ENCODE data around the gene TYW1B.
"Not testable (repeated sequence)": the region's sequence is repeated elsewhere in the genome, so short reads cannot be mapped to it uniquely, and the experiment has no call there.

TYW1B gene

DNA sequence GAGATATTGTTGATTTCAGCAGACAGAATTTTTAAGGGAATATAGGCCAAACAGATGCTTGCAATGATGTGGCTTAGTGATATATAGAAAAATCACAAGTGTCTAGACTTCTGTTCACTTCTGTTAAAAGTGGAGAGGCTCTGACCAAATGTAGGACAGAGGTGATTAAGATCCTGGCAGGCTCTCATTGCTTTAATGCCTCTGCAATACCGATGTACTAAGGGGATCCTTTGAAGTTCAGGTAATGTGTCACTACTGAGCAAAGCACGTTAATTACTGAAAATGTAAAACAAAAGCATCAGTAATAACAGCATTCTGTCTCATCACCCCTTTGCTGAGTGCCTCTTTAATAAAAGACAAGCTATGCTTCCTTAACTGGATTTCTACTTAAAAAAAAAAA, 131.4 kb downstream of the TYW1B start:
- DNase-seq, result not testable (repeated sequence)

DNA sequence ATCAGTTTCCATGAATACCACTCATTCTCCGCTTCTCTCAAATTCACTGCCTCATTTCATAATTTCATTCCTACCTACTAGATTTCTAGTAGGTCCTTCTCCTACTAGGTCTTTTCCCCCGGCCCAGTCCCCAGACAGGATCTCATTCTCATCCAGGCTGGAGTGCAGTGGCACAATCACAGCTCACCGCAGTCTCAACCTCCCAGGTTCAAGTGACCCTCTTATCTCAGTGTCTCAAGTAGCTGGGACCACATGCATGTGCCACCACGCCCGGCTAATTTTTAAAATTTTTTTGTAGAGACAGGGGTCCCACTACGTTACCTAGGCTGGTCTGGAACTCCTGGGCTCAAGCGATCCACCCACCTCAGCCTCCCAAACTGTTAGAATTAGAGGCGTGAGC, 132.5 kb downstream of the TYW1B start:
- not testable (repeated sequence) for DNase-seq

DNA sequence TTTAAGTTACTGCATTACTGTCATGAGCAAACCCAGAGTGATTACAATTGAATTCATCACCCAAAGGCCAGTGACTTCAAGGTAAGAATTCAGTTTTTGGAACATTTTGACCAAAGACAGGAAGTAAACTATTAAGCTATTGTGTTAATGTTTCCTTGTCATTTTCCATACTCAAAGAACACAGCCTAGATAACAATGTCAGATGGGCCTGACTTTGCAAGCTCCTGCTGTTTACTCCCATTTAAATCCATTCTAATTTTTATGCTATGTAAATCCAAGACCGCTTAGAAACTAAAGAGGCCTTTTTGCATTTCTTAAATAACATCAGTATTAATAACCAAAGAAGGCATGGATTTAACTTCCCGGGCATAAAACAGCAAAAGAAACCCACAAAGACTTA, 136.6 kb downstream of the TYW1B start:
- not testable (repeated sequence) for DNase-seq

DNA sequence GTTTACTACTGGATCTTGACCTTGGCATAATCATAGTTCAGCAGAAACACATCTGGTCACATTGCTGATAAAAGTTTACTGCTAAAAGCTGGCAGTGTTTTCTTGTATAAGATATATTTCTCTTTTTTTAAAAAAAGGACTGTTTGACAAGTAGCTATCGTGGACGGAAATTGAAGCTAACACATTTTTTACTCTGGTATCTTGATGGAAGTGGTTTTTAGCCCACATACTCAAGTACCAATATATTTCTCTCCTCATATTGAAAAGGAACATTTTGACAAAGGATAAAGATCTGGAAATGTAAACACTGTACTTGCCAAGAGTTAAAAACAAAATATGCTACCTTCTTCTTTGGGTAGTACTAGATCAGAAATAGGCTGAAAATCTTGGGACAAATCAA, 137.8 kb downstream of the TYW1B start:
- DNase-seq, result not testable (repeated sequence)

DNA sequence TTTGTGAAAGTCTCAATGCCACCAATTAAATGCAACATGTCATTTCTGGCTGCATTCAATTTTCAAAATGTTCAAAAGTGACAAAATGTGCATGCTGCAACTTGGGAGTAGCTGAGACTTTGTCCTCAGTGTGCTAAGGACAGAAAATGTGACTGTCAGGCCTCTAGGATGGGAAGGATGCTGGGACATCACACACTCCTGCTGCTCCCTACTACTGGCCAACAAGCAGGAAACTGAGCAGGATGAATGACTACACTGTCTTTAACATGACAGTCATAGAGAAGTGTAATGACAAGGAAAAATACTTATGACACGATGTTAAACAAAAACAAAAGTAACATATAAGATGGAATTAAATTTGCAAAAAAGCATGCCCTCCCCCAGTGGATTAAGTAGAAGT, 138.7 kb downstream of the TYW1B start:
- DNase-seq, result not testable (repeated sequence)

DNA sequence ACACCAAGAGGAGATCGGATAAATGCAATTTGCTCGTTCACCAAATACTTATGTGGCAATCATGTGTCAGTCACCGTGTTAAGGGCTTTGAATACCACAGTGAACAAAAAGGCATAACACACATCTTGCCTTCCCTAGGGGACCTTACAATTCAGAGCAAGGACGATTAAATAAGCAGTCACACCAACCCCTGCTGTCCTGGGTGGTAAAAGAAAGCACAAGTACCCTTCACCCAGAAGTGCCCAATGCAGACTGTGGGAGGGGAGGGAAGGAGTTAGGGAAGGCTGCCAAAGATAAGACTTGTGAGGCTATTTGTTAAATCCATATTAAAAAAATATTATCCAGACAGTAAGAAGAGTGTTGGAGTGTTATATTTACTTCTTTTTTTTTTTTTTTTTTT, 146.8 kb downstream of the TYW1B start:
- not testable (repeated sequence) for DNase-seq

DNA sequence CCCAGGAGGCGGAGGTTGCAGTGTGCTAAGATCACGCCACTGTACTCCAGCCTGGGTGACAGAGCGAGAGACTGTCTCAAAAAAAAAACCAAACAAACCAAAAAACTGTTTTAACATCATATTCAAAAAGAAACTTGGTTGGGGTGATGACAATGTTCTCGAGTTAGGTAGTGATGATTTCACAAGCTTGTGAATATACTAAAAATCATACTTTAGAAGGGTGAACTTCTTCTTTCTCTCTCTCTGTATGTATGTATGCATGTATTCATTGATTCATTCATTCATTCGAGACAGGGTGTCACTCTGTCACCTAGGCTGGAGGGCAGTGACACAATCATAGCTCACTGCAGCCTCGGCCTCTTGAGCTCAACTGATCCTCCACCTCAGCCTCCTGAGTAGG, 151.1 kb downstream of the TYW1B start:
- not testable (repeated sequence) for DNase-seq

DNA sequence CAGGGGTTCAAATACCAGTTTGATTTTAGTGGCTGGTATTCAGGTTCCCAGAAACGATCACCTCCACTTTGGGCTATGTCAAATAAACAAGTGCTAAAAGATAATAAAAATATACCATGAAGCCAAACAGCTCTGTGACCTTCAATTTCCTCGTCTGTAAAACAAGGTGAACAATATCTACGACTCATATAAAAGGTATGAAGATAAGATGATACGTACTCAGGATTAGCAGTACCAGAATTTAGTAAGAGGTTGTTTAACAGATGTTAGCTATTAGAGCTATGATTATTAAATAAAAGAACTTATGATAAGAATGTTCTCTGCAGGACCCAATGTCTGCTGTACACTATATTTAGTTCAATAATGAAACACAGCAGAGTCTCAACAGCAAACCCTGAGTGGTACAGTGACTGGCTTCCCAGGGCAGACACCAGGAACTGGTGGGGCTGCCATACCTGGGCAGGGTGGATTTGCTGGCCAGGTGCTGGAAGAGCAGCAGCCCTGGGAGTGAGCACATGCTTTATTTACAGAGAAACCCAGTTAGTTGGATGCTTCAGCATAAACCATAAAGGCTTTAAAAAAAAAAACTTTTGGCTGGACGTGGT, 151.8 kb downstream of the TYW1B start:
- not testable (repeated sequence) for DNase-seq

DNA sequence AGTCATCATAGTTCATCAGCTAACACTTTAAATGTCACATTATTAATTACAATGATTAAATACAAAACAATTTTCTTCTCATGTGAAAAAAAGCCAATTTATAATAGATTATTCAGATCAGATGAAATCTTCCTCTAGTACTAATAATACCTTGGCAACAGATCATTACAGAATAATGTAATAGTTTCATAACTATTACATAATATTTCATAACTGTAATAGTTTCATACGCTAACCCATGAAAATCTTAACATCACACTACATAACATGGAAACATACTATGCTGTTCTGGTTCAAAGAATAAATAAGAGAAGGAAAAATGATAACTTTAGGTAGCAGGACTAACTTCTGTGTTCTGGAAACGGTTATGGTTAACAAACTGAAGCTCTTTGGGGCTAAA, 152.3 kb downstream of the TYW1B start:
- DNase-seq, result not testable (repeated sequence)

DNA sequence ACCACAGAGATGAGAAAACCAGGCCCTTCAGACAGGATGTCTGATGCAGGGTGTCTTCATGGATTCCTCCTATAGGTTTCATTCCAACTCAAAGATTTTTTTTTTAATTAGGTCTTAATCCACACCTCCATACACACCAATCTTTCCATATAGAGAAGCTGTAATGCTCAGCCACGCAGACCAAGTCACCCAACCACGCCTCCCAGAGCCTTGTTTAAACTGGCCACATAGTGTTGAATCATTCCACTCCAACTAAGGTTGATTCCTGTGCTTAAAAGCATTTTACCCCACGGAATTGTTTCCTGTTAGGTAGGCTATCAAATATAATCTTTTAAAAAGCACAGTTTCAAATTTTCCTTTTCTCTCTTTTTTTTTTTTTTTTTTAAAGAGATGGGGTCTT, 153.6 kb downstream of the TYW1B start:
- no peak for DNase-seq

DNA sequence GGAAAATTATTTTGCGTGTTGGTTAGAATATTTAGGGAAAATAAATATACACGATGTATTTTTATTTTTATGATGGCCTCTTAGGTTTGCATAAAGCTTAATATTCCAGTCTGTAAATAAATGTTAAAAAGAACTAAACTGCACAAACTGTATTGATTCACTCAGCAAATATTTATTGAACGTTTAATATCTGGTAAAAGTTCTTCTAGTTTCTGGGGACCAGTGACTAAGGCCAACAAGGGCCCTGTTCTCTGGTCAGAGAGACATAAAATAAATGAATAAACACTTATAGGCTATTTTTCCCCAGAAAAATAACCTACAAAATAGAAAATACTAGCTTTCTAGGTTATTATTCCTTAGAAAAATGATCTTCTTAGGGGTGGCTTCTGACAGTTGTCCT, 157.2 kb downstream of the TYW1B start:
- DNase-seq, result not testable (repeated sequence)

DNA sequence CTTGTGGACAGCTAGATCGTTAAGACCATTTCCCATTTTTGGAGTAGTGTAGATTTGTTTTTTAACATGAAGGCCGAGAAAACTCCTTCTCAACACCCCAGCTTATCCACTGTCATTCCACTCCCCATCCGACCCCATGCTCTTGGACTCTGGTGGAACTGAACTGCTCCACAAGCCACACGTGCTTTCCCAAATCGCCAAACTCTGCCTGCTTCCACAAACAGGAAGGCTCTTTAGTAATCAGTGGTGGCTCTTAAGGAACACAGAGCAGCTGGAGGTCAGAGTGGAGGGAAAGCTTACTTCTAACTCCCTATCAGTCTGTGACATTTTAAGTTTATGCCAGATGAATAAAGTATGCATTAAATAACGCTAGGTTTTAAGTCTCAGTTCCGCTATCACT, 159.6 kb downstream of the TYW1B start:
- not testable (repeated sequence) for DNase-seq

DNA sequence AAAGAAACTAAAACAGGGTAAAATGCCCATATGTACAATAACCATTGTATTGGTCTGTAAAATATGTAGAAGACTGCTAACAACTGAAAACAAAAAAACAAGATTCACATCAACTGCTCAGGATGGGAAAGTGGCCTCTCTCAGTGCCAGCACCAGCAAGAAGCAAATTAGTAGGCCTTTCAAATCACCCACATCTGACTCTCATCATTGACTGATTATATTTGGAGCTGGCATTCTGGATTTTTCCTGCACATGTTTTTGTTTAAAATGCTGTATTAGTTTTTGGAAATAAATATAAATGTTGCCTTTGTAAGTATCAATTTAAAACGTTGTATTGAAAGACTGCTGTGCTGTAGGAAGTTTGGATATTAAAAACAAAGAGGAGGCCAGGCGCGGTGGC, 161.0 kb downstream of the TYW1B start:
- not testable (repeated sequence) for DNase-seq

DNA sequence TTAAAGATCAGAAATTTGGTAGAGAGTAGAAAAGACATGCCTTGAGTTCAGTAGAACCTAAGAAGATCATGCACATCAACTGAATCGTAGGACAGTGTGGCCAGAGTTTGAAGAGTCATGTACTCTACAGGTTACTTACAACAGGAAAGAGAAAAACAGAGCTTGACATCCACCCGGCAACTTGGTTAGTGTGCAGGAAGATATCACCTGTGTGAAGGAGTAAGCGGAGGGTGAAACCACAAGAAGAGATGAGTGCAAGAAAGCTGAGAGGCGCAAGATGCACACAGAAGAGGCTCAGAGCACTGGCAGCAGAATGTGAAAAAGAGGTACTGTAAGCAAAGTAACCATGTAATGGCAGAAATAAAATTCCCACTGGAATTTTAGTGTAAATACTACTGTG, 179.4 kb downstream of the TYW1B start:
- DNase-seq, result not testable (repeated sequence)

DNA sequence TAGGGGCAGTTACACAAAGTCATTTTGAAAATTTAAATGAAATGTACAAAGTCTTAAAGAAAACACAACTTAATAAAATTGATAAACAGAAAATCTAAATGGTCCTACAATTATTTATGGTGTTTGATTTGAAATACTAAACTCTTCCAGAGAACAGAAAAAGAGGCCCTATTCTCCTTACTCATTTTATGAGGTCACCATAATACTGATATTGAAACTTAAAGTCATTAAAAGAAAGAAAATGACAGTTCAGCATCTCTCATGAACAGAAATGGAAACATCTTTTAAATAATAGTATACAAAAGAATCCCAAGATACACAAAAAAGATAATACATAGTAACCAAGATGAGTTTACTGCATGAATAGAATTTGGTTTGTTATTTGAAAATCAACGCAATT, 184.3 kb downstream of the TYW1B start:
- DNase-seq, result not testable (repeated sequence)

DNA sequence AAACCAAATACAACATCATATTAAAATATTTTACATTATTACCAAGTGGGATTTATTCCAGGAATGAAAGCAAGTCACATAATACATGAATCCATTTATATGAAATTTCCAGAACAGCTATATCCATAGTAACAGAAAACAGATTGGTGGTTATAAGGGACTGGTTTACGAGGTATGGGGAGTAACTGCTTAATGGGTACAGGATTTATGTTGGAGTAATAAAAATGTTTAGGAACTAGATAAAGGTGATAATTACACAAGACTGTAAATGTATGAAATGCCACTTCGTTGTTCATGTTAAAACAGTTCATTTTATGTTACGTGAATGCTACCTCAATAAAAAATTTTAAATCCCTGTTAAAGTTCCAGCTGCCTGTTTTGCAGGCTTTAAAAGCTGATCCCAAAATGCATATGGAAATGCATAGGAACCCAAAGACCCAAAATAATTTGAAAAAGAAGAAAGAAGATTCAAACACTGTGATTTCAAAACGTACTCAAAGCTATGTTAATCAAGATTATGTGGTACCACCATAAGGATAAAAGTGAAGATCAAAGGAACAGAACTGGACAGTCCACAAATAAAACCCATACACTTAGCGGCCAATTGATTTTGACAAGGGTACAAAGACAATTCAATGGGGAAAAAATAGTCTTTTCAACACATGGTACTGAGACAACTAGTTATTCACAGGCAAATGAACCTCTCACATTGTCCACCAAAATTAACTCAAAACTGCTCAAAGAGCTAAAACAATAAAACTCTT, 186.3 kb downstream of the TYW1B start:
- not testable (repeated sequence) for DNase-seq

DNA sequence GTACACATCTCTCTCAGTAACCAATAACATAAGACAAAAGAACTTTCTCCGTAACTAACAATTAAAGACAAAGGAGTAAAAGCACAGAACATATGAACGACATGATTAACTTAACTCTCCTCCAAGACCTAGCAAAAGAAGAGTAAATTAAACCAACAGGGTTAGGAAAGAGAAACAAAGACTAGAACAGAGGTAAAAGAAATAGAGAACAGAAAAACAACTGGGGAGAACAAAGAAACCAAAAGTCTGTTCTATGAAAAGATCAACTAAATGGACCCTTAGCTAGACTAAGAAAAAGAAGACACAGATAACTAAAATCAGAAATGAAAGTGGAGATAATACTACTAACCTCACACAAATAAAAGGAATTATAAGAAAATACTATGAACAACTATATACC, 187.3 kb downstream of the TYW1B start:
- DNase-seq, result not testable (repeated sequence)

DNA sequence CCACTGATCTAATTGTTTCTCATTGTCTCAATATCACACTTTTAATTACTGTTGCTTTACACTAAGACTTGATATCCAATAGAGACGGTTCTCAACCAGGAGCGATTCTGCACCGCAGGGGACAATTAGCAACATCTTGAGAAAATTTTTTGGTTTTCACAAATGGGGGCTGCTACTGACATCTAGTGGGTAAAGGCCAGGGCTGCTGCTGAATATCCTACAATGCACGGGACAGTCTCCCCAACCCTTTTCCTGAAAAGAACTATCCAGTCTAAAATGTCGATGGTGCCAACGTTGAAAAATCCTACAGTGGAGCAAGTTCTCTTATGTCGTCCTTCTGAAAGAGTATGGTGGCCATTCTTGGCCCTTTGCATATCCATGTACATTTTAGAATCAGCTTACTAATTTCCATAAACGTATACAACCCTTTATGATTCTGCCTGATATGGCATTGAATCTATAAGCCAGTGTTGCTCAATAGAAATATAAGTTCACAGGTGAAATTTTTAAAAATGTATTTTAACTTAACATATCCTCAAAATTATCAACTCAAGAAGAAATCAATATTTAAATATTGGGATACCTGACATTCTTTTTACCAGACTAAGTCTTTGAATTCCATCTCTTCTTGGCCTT, 192.6 kb downstream of the TYW1B start:
- not testable (repeated sequence) for DNase-seq

DNA sequence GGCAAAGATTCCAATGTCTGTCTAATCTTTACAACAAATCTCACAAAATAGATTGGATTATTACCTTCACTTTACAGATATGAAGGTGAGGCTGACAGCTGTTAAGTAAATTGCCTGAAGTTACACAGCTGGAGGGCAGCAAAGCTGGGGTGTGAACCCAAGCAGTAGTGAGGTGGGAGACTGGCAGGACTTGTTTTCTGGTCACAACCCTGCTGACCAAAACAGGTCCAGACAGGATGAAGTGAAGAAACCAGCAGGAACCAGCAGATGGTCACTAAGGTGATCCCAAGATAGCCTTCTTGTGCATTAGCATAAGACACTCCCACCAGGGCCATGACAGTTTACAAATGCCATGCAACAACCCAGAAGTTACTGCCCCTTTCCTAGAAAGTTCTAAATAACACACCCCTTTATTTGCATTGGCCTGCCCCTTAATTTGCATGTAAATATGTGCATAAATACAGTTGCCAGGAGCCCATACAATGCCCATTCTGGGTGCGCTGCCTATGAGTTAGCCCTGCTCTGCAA, 195.2 kb downstream of the TYW1B start:
- DNase-seq, result not testable (repeated sequence)

DNA sequence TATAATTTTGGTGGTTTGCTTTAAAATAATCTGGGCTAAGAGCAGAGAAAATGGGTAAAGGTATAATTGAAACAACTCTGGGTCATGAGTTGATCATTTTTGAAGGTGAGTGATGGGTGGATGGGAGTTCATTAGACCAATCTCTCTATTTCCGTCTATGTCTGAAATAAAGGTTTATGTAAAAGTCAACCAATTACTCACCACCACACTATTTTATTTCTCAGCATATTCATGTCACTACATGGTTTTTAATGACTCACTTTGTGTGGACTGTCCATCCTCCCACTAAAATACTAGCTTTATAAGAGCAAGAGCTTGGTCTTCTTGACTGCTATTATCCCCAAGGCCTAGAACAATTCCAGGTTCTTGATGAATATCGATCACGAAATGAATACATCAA, 199.6 kb downstream of the TYW1B start:
- DNase-seq, result not testable (repeated sequence)

DNA sequence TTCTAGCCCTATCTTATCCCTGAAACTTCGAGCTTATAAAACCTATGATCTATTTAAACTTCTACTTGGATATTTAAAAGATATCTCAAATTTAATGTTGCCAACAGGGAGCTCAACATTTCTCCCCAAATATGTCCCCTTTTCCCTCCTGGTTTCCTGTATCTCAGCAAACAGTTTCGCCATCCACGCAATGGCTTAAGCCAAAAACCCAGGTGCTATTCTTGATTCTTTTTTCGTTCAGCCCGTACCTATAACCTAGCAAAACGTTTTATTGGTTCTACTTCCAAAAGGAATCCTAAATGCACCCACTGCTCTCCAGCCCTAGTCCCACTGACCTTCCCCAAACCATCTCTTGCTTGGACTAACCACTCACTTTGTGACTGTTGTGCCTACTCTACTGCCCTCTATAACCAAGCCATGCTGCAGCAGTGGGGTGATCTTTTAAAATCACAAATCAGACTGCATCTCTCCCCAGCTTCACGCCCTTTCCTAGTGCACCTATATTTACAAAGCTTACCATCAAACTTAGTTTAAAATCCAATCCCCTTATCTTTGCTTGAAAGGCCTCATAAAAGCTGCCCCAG, 201.5 kb downstream of the TYW1B start:
- not testable (repeated sequence) for DNase-seq

DNA sequence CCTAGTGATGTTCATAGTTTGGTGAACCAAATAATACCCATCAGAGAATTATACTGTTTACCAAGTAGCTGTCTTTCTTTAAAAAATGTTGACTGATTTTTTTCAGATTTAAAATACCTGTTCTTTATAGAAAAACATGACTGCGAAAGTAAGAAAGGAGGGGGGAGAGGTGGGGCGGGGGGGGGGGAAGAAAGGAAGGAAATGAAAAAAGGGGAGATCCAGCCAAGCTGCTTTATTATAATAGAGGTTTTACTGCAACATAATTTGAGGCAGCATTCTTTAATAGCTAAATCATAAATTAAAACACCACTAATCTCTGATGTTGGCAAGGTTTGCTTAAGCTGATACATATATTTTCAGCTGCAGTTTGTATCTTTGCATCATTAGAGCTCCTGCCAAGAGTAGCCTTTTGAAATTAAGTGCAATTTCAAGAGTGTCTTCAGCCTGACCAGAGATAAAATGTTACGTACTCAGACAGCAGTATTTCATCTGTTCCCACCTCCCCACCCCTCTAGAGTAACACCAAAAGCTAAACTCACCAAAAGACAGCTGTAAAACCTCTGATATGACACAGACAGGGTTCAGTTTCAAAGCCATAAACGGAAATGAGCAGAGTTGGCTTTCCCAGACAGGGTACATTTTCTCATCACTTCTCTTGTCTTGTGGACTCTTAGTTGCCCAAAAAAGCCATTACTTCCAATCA, 202.1 kb downstream of the TYW1B start:
- not testable (repeated sequence) for DNase-seq

DNA sequence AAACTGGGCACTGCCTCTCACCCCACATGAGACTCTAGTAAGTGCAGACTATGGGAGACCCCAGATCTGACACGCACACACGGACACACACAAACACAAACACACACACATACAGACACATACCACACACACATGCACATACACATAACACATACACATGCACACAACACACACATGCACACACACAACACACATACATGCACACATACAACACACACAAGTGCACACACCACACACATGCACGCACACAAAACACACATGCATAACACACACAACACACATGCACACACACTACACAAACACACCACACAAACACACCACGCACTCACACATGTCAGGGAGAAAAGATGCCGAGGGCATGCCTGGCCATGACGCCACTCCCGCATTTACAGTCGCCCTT, 205.5 kb downstream of the TYW1B start:
- DNase-seq, result no peak

Measured in CD4-positive, alpha-beta T cell treated with Interleukin-15 for 1 hour (primary cell).